ENCODE measurements around the gene LFNG.

The LFNG gene, protein sequence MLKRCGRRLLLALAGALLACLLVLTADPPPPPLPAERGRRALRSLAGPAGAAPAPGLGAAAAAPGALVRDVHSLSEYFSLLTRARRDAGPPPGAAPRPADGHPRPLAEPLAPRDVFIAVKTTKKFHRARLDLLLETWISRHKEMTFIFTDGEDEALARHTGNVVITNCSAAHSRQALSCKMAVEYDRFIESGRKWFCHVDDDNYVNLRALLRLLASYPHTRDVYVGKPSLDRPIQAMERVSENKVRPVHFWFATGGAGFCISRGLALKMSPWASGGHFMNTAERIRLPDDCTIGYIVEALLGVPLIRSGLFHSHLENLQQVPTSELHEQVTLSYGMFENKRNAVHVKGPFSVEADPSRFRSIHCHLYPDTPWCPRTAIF

DNA sequence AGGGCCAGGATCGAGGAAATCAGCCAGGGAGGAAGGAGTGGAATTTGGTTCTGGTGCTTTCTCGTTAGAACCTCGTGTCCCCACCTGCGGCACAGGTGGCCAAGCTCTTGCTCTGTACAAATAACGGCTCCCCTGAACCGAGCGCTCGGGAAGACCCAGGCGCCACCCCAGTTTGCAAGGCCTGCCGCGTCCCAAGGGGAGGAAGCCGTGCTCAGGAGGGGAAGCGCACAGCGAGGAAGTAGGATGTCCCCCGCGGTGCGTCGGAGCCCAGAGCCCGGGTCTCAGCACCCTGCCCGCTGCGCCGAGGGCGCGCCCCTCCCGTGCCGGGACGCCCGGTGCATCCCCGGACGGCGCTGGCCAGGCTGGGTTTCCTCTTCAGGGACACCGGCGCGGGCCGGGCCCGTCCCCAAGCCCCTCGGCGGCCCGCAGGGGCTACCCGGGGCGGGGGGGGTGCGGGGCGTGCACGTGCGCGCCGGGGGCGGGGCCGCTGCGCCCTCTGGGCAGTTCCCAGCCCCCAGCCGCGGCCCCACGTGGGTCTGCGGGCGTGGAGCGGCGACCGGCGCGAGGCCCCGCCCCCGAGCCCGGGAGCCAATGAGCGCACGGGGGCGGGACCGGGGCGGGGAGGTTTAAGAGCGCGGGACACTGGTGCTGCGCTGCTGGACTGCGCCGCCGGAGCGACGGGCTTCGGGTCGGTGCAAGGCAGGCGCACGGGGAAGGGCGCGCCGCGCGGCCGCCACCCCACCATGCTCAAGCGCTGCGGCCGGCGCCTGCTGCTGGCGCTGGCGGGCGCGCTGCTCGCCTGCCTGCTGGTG lies at the start of gene LFNG:
Gene LFNG, plus strand, starts transcription at position 656 of the 812 bp plus-strand sequence. Its CDS starts 88 bp downstream, at position 744.
- DNase-seq, result peak; percentile 89

DNA sequence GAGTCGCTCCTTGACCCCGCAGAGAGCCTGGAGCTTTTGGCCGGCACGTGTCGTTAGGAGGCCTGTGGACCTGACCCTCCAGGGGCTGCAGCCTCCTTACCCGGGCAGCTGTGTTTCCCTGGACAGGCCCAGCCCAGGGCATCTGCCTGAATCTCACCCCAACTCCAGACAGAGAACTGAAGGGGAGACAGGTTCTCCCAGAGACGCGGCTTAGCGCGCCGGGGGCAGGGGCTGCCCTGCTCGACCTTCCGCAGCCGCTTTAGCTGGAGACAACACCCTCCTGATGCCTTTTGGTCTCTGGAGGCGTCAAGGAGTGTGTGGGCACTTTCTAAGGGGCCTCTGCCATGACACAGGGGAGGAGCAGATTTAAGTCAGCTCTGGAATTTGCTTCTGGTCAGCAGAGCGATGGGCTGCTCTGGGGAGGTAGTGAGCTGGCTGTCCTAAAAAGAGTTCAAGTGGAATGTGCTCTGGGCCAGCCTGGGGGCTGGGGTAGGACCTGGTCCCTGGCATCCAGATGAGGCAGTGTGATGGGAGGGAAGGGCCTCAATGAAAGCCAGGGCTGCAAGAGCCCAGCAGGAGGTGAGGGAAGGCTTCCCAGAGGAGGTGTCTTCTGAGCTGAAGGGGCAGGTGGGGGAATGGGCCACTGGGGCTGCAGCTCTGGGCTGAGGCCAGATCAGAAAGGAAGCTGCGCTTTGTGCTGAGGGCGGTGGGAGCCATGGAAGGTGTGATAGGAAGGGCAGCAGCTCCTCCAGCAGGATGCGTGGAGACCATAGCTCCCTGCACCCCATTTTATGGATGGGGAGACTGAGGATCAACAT lies 49.2 kb upstream of the LFNG start:
- DNase-seq, result no peak

DNA sequence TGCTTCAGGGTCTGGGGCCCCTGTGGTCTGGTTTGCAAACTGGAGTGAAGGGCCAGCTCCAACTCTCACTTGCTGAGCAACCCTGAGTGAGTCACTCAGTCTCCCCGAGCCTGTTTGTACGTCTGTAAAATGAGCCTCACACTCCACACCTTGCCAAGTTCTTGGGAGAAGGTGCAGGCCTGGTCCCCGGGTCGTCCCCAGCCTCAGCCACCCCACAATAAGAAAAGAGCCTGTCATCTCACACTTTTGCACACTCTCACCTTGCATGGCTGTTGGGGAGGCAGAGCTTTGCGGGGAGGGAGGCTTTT lies 48.6 kb upstream of the LFNG start:
- DNase-seq, result no peak

DNA sequence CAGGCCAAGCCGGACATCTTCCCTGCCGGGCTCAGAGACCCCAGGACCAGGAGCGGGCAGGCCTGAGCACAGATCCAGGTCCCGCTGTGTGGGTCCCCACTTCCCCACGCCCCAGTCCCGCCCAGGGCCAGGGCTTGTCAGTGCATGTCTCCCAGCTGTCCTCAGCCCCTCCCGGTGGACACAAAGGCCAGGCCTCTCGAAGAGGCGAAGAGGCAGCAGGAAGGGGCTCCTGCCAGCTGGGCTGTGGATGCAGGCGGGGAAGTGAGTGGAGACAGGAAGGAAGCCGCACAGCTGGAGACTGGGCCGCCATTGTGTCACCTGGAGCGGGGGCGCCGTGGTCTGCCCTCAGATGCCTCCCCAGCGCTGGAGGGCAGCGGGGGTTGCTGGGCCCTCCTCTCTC lies 48.2 kb upstream of the LFNG start:
- DNase-seq, result no peak

DNA sequence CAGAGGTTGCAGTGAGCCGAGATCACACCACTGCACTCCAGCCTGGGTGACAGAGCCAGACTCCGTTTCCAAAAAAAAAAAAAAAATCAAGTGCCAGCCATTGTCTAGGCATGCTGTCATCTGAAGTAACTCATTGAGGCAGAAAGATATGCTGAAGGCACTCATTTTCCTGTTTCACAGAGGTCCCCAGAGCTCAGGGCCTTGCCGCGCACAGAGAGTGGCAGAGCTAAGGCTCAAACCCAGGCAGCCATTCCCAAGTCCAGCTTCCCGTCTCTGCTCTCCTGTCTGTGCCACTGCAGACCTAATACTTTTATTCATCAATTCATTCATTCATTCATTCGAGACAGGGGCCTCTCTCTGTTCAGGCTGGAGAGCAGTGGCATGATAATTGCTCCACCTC lies 46.8 kb upstream of the LFNG start:
- DNase-seq, result no peak

DNA sequence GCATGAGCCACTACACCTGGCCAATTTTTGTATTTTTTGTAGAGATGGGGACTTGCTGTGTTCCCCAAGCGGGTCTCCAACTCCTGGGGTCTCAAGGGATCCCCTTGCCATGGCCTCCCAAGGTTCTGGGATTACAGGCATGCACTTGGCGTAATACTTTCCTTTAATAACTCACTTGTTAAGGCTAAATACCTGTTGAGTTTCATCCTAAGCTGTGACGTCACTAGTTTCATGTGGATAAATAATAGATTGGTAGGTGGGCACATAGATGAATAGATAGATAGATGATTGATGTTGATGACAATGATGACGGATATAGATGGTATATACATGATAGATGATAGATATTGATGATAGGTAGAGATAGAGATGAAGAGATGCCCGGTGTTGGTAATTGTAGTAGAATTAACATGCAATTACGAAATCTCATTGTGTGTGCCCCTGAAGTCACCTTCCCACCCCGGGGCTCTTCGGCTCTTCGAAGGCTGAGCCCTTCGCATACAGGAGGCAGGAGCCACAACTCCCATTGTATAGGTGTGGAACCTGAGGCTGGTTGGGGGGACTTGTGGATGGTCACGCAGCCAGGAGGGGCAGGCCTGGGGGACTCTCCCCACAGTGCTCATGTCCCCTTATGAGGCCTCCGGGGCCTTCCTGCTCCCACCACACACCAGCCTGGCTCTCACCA lies 45.9 kb upstream of the LFNG start:
- DNase-seq, result no peak

DNA sequence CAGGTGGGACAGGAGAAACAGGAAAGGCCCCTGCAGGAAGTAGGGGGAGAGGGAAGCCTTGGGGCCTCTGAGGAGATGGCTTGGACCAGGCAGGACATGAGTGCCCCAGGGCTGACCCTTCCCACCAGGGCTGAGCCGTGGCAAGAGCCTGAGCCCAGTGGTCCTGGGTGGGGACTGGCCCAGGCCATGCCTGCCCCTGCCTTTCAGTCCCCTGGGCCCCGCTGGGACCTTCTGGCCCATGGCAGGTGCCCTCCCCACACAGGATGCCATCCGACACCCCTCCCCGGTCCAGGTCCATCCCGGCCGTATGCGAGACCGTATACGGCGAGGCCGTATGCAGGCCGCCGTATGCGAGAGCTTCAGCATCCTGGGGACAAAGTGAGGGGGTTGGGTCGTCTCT lies 45.4 kb upstream of the LFNG start:
- DNase-seq, result no peak

DNA sequence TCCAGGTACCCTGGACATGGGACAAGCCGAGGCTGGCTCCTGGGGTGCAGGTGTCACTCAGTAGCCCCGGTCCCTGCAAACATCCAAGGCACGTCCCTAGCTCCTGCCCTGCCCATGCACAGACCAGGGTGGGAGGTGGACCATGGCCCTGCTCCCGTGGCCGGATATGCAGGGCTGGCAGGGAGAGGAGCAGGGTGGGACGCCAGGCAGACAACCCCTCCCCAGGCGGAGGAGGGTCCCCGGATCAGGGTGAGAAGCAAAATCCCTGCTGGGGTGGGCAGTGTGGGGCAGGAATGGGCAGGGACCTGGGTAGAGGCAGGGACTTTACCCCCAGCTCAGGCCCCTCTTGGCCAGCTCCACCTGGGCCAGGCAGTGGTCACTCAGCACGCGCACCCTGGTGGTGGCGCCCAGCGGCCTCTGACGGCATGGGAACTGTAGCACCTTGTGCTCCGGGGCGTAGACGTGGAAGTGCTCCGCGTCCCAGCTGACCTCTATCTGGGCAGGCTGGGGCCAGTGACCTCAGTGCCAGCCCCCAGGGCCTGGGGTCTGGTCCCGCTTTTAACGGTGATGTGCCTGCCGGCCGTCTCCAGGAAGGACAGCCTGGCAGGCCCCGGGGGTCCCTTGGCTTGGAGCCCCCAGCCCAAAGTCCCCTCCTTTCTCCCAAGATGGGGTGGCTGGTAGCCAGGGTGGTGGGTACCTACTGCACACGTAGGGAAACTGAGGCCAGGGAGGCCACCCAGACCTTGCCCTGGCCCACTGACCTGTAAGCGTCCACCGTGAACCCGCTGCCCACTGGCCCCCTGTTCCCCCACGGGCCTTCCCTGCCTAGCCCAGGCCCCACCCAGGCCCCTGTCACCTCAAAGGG lies 44.5 kb upstream of the LFNG start:
- DNase-seq, result no peak

DNA sequence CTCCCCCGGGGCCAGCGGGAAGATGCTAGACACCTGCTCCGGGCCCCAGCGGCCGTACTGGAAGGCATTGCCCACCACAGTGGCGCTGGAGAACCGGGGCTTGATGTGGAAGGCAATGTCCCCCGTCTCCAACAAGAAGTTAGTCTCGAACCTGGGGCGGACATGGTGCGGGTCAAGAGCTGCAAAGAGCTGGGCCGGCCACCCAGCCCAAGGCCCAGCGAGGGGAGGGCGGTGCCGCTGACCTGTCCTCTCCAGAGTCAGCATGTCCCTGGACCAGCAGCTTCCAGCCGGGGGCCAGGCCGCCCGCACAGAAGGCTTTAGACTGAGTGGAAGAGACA lies 43.9 kb upstream of the LFNG start:
- no peak for DNase-seq

DNA sequence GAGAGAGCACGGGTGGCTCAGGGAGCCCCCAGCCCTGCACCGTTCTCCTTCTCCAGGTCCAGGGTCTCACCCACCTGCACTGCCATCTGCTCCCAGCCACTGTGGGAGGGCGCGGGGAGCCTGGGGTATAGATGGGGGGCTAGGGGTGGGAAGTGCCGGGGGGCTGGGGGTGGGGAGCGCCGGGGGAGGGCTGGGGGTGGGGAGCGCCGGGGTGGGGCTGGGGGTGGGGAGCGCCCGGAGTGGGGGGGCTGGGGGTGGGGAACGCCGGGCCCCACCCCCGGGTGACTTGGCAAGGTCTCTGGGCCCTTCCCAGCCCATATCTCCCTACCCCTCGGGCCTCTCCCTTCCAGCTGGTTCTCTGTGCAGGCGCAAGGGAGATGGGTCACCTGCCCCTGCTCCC lies 43.3 kb upstream of the LFNG start, which contains the start of gene GRIFIN:
Gene GRIFIN, minus strand, starts transcription at position 101 of the 400 bp plus-strand sequence. Its CDS starts 15 bp downstream, at position 86.
- no peak for DNase-seq

DNA sequence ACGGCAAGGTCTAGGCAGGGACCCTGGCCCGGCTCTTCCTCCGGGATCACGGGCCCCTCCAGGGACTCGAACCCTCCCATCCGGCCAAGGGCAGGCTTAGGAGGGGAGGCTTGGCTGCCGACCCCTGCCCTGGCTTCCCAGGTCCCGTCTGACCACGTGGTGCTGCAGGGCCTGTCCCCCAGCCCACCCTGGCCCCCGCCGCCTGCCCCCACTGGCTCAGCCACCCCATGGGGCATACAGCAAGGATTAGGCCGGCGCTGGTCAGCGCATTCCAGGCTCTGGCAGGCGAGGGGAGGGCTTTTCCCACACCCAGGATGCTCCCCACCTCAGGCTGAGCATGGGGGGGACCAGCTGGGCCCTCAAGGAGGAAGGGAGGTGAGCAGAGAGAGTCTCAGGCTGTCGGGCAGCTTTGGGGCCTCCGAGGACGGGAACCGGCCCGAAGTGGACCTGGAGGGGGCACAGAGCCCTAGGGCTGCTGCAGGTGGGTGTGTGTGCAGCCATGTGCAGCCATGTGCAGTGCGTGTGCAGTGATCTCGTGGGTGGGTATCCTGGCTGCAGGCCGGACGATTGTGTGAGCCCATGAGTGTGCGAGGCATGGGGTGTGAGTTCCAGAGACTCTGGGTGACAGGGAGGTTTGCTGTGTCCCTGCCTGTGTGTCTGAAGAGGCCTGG lies 42.7 kb upstream of the LFNG start:
- DNase-seq, result no peak

DNA sequence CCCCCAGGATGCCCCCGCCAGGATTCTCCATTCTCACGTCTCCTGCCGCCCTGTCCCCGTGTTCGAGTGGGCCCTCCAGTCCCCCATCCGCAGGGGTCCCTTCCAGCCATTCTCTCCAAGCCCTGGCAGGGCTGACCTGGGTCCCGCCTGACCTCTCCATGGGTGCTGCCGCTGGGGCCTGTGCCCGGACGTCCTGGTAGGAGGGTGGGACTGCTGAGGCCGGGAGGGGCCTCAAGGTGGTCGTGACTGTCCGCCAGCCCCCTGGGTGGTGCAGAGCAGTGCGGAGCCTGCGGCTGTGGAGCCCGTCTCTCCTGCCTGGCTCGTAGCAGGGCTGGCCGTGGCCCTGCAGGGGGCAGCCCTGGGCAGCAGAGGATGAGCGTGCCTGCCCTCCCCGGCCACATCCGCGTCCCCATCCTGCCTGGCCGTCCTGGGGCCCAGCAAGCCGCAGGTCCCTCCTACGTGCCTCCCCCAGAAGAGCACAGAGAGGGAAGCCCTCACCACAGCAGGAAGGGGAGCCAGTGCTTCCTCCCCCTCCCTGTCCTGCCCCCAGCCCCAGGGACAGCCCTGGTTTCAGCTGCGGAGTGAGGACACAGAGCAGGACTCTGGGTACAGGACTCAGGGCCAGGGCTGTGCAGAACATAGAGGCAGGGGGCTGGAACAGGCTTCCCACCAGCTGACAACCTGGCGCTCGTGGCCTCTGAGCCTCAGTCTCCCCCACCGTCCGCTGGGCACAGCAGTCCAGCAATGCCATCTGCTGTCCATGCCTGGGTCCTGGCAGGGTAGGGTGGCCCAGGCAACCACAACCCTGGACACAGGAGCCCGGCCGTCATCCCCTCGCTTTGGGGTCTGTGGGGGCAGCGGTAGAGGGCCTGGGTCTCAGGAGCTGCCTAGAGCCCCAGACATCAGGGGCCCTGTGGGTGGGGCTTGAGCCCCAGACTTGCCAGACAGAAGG lies 41.9 kb upstream of the LFNG start:
- peak; percentile 68 for DNase-seq

DNA sequence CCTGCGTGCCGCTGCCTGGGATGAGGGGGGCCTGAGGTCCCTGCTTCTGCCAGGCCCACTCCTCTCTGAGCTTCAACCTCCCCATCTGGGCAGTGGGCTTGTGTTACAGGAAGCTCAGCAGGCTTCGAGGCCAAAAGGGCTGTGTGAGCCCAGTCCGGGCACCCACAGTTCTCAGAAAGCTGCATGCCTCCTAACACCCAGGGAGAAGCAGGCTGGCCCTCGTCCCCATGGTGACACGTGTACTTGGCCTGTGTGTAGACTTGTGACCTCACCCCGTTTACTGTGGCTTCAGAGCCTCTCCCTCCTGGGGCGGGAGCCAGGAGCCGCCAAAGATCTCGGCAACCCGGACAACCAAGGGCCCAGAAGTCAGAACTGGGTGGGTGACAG lies 41.2 kb upstream of the LFNG start:
- no peak for DNase-seq

DNA sequence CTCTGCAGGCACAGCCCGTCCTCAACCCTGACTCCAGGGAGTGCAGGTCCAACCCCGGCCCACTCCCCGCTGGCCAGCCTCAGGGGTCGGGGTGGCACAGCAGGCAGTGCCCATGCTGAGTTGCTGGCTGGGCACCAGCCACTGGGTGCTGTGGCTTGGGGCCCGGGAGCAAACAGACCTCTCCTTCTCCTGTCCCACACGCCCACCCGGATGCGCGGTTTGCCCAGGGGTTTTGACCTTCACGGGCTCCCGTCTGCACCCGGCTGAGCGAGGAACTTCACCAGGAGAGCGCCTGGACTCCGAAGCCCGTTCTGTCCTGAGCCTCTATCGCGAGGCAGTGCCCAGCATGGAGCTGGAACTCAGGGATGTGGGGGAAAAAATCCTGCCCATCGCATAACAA lies 40.8 kb upstream of the LFNG start:
- no peak for DNase-seq

DNA sequence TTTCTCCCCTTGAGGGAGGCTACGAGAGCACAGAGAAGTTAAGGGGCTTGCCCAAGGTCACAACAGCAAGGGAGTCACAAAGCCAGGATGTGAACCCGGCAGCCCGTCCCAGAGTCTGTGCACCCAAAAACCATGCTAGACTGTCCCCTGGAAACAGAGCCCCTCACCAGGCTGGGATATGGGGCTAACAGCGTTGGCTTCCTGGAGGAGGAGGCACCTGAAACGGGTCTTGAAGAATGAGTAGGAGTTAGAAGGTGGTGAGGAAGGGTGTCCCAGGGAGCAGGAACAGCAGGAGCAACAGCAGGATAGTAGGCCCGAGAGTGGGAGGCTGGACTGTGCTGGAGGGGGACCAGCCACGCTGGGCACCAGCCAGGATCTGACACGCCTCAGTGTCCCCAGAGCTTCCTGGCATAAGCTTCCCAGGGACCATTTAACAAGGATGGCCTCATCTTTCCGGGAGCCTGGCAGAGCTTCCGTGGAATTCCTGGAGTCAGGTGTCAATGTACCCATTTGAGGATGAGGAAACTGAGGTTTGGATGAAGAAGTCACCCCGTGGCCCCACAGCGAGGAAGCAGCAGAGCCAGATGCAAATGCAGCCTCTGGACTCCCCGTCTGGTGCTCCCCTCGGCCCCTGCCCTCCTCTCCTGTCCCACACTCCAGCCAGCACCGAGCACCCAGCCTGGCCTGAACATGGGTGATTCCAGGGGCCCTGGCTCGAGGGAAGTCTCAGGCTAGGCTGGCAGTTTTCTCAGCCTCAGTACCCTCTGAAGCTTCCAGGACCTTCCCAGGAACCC lies 40.1 kb upstream of the LFNG start:
- DNase-seq, result no peak

DNA sequence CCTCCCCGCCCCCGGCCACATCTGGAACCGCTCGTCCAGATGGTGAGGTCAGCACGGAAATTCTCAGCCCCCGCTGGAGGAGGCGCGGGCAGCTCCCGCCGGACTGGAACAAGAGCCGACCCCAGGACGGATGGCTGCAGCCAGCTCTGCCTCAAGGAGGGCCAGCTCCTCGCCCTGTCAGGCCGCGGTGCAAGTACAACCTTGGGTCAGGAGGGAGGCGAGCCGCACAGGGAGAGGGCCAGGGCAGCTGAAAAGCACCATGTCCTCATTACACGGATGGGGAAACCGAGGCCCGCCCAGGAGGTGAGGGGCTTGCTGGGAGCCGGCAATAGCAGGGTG lies 39.5 kb upstream of the LFNG start:
- DNase-seq, result no peak

DNA sequence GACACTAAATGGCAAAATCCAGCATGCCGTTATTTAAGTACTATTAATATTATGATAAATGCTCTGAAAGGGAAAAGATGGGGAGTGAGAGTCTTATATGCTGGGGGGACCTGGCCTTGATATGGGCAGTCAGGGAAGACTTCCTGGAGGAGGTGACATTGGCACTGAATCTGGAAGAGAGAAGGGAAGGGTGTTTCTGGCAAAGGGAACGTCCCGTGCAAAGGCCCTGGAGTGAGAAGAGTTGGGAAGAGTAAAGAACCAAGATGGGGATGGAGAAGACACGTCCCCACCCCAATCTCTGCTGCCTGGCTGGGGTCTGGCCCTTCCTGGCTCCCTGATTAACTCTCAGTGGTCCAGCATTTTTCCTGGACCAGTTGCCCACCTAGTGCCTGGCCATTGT lies 38.4 kb upstream of the LFNG start:
- no peak for DNase-seq

DNA sequence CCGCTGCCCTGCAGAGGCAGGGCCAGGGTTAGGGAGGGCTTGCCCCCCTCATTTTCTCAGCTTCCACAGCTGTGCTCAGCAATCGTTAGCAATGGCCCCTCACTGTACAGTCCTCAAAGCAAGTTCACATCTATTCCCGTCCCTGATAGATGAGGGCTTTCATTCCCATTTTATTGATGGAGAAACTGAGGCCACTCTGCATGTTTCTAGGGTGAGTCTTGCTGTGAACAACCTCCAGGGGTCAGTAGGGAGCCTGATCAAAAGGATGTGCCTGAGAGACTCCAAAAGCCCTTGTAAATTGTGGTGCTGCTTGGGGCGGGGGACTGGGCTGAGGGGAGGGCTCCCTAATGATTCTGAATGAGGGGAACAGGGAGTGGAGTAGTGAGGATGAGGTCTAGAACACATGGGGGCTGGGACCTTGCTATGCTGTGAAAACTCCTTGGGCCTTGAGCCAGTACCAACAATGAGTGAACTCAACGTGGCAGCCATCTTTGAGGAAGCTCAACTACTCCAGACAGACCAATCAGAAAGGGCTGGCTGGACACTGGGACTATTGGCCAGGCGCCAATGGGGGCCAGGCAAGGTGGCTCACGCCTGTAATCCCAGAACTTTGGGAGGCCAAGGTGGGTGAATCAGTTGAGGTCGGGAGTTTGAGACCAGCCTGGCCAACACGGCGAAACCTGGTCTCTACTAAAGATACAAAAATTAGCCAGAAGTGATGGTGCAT lies 36.7 kb upstream of the LFNG start:
- no peak for DNase-seq

DNA sequence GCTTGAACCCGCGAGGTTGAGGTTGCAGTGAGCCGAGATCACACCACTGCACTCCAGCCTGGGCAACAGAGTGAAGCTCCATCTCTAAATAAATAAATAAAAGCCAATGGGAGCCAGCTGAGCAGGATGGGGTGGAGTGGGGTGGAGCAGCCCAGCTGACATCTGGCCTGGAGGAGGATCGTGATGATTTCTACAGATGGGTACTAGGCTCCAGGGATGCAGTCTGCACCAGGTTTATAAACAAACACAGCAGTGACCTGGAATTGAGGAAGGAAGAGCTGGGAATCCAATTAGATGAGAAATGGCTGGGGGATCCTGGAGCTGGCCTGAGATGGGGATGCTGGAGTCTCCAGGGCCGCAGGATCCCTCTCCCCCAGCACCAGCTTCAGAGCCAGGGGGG lies 36.1 kb upstream of the LFNG start:
- no peak for DNase-seq
